NCI-H82 (cell line): ENCODE data around the gene PFN4.

ENCODE experiments used
- DNase-seq: peaks from one replicate; lab custom pipeline; 2025; lab: John Stamatoyannopoulos, UW

Gene PFN4

DNA sequence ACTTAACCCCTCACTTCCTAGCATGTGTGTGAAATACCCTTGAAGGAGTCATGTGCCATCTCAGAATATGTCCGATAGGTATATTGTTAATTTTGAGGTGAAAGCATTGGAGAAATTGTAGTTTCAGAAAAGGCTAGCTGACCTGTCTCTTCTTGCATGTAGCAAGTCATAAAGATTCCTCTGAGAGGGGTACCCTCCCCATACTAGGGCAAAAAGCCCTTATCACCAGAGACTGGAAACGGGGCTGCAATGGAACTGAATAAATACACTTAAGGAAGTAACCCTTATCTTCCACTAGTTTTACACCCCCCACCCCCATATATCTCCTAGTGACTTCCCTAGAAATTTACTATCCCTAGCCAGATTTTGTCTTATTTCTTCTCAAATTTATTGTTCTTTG lies 45.3 kb downstream of the PFN4 start:
- no peak for DNase-seq

DNA sequence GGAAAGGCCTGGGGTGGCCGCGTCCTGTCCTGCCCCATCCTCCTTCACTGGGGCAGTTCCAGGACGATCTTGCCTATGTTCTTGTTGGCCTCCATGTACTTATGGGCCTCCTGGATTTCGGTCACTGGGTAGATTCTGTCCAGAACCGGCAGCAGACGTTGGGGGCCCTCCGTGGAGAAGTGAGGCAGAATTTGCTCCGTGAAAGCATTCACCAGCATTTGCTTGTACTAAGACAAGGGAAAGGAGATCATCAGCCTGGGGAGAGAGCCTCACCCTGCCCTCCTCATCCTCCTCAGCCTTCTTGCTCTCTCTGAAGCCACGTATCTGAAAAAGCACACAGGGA lies 45.6 kb downstream of the PFN4 start:
- DNase-seq = peak; percentile 34

DNA sequence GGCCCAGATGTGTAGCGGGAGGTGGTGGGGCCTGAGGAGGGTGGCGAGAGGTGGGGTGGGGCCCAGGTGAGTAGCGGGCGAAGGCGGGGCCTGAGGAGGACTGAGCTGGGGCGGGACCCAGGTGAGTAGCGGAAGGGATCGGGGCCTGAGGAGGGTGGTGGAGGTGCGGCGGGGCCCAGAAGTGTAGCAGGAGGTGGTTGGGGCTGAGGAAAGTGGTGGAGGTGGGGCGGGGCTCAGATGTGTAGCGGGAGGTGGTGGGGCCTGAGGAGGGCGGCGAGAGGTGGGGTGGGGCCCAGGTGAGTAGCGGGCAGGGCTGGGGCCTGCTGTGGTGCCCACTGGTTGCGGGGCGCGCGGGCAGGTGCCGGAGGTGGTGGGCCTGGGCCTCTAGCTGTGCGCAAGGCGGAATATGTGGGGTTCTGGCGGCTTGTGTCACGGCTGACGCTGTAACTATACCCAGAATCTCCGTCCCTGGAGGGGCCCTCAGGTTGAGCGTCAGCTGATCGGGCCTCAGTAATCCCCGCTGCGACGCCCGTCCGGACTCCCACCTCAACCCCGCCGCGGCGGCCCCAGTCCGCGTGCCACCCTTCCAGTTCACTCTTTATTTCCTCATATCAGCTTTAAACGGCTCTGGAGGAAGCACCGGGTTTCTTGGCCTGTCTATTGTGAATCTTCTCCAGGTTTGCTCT lies 46.1 kb downstream of the PFN4 start:
- peak; percentile 48 for DNase-seq

DNA sequence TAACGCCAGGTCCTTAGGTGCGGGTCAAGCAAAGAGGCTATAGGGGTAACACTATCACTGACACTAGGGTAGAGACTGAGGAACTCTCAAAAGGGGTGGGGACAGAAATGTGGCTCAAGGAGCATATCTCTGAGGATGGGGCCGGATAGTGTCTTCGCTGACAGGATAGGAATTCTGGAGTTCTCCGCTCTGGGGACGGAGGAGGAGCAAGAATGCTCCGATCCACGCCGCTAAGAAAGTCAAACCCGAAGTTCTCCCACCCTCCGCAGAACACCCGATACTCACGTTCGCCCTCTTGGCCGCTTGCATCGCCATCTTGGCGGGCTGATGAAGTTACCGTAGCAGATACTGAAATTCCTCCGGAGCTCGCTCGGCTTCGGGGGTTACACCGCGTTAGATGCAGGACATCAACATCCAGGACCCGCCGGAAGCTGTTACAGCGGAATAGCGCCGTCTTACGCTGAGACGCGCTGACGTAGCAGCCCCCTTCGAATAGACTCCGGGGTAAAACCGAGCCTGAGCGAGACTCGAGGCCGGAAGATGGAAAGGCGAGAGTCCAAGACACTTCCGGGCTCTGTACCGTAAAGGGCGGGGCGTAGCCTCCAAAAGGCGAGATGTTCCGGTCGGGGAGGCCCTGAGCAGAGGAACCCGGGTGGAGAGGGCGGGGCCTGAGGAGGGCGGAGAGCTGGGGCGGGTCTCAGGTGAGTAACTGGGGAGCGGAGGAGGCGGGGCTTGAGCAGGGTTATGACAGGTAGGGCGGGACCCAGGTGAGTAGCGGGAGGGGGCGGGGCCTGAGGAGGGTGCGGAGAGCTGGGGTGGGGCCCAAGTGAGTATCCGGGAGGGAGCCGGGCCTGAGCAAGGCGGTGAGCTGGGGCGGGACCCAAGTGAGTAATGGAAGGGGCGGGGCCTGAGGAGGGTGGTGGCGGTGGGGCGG lies 47.0 kb downstream of the PFN4 start, which contains the start of gene SF3B6:
SF3B6 (minus strand) TSS at position 412 of the 934 bp plus-strand sequence; CDS start at position 315, 97 bp downstream.
- peak; percentile 100 for DNase-seq

DNA sequence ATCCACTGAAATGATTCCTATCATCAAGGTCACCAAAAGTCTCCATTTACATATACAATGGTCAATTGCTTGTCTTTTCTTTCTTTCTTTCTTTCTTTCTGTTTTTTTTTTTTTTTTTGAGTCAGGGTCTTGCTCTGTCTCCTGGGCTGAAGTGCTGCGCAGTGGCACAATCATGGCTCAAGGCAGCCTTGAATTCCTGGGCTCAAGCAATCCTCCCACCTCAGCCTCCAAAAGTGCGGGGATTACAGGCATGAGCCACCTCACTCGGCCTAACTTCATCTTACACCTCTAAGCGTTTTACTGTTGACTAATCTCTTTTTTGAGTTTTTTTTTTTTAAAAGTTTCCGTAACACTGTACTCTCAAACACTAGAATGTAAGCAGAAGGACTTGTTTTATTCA lies 47.9 kb downstream of the PFN4 start:
- no peak for DNase-seq

DNA sequence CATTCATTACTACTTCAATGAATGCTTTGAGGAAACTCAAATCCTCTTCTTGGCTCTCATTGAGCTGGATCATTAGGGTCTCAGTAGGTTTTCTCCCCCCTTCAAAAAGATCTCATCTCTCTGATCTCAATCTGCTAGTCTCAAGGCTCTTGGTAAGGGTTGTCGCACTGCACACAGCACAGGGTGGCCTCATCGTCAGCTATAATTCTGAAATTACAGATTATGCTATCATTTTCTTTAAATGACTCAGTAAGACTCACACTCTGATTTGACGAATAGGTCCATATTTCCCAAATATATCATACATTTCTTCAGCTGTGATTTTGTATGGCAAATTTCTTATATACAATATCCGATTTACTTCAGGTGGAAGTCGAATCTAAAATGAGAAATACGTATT lies 49.3 kb downstream of the PFN4 start:
- no peak for DNase-seq

DNA sequence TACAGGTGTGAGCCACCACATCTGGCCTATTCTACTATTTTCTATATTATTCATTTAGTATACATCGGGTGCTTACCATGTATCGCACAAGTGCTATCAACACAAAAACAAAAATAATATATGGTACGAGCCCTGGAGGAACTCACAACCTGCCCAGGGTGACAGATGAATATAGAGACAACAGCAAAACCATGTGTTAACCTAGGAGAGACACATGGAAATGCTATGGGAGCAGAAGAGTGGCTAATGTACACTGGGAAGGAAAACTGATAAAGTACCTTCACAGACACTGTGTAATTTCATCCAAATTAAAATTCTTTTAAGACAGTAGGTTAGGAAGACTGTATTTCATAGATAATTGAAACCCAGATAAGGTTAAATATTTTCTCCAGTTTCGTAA lies 50.9 kb downstream of the PFN4 start:
- DNase-seq = no peak

DNA sequence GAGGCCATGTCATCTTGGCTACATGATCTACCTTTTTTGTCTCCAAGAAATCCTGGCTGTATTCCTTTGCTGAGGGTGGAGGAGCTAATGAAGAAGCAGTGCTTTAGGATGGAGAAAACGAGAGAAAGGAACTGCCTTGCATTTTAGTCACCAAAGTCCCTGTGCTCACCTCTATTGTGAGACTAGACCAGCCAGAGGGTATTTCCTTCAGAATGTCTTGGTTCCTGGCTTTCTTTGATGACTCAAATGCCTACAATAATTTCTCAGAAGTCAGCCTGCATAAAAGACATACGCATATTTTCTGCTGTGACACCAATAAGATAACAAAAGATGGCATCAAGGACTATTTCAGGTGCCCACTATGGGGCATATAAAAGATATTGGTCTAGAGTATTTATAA lies 57.8 kb downstream of the PFN4 start:
- no peak for DNase-seq
